Endothelial cell of umbilical vein (primary cell): Measurements from ENCODE around the gene SLC39A11. TPM values are rescaled to one million over a fixed set of nuclear protein-coding genes. Genes with fewer than 3 reads are reported as not detected.

Source experiments
- BruUV-seq: library from RNA; stranded (reverse); fragments of 400-500 nt; replicated peaks from 2 replicates; lab custom pipeline; 2021; lab: Mats Ljungman, UMichigan
- CTCF ChIA-PET: fragments of 300-600, 350-600 bp; sonication (Branson Sonifier 250); formaldehyde crosslinking; loops from one replicate; lab custom pipeline; 2021; ENCODE audit warnings: antibody characterized with exemption, inconsistent platforms; lab: Charles Lee
- POLR2A ChIA-PET: fragments of 300-600, 350-600 bp; sonication (Branson Sonifier 250); formaldehyde crosslinking; loops from one replicate; lab custom pipeline; 2021; ENCODE audit warnings: antibody characterized with exemption, inconsistent platforms; lab: Charles Lee
- DNase-seq: peaks from one replicate; pipeline ENCODE4 v3.0.0-alpha.2; 2011; ENCODE audit warnings: low read depth, low spot score
- FAIRE-seq: peaks from 2 replicates; lab custom pipeline; 2011; peaks lifted over from hg19 to GRCh38; lab: Jason Lieb, UNC
- H2AFZ ChIP-seq: 2 replicates; pipeline ENCODE4 v1.6.0; 2012; ENCODE audit warnings: low read depth, low read length, control low read depth, inconsistent platforms
- H3K27ac ChIP-seq: 2 replicates; pipeline ENCODE4 v1.5.1; 2011; ENCODE audit warnings: low read depth, mild to moderate bottlenecking, control low read depth, low read length, moderate library complexity; ENCODE audit not compliant: insufficient read depth
- H3K27me3 ChIP-seq, 2 experiments: 2 replicates each; pipeline versions ENCODE4 v1.6.0 to v1.6.1; 2011; ENCODE audit warnings: low read length in 2 of 2, mixed read lengths in 1 of 2; ENCODE audit not compliant: control insufficient read depth in 2 of 2, insufficient read depth in 2 of 2
- H3K36me3 ChIP-seq, 2 experiments: 2 replicates in 1 of 2; 3 replicates in 1 of 2; pipeline ENCODE4 v1.5.1; 2011; ENCODE audit warnings: low read length in 2 of 2, mild to moderate bottlenecking in 1 of 2, moderate library complexity in 1 of 2; ENCODE audit not compliant: control insufficient read depth in 2 of 2, insufficient read depth in 2 of 2; ENCODE audit errors: extremely low read depth in 1 of 2
- H3K4me1 ChIP-seq: 3 replicates; pipeline ENCODE4 v1.5.1; 2011; ENCODE audit warnings: mild to moderate bottlenecking, low read length; ENCODE audit not compliant: control insufficient read depth, insufficient read depth; ENCODE audit errors: extremely low read depth
- H3K4me2 ChIP-seq: 2 replicates; pipeline ENCODE4 v1.6.1; 2011; ENCODE audit warnings: low read length, control low read depth, mixed read lengths; ENCODE audit not compliant: insufficient read depth
- H3K4me3 ChIP-seq, 3 experiments: fragments of 200-600 bp in 1 of 3; sonication (generic), shearing (Covaris generic) in 1 of 3; replicated peaks in 1 of 3; 2 replicates each; pipeline ENCODE4 v1.5.1; 2011 to 2016; ENCODE audit warnings: control low read depth in 3 of 3, low read length in 3 of 3, mild to moderate bottlenecking in 2 of 3, inconsistent platforms in 1 of 3, low read depth in 1 of 3, moderate library complexity in 1 of 3; ENCODE audit not compliant: insufficient read depth in 1 of 3
- H3K79me2 ChIP-seq: 2 replicates; pipeline ENCODE4 v1.6.0; 2012; ENCODE audit warnings: low read length, inconsistent platforms; ENCODE audit not compliant: control insufficient read depth, insufficient read depth
- H3K9ac ChIP-seq: replicated peaks from 2 replicates; pipeline ENCODE3; 2011; ENCODE audit warnings: low read length, control low read depth; ENCODE audit not compliant: insufficient read depth; ENCODE audit errors: extremely low read depth
- H3K9me1 ChIP-seq: replicated peaks from 3 replicates; pipeline ENCODE4 v1.6.0; 2011; ENCODE audit warnings: mild to moderate bottlenecking, low read length; ENCODE audit not compliant: control insufficient read depth, insufficient read depth; ENCODE audit errors: extremely low read depth
- H3K9me3 ChIP-seq: replicated peaks from 2 replicates; pipeline ENCODE4 v1.5.1; 2012; ENCODE audit warnings: low read length, inconsistent platforms; ENCODE audit not compliant: control insufficient read depth, insufficient read depth
- H4K20me1 ChIP-seq: replicated peaks from 2 replicates; pipeline ENCODE3; 2011; ENCODE audit warnings: mild to moderate bottlenecking, low read length; ENCODE audit not compliant: control insufficient read depth, insufficient read depth; ENCODE audit errors: extremely low read depth
- CTCF ChIP-seq, 2 donors: IDR thresholded peaks; 1 replicate in 1 of 2; 2 replicates in 1 of 2; pipeline ENCODE4 v1.5.1; 2011; ENCODE audit warnings: low read length in 2 of 2, mild to moderate bottlenecking in 2 of 2, moderate library complexity in 2 of 2, control low read depth in 1 of 2, inconsistent platforms in 1 of 2, low read depth in 1 of 2; ENCODE audit not compliant: insufficient read depth in 1 of 2; ENCODE audit errors: extremely low read depth in 1 of 2
- FOS ChIP-seq: IDR thresholded peaks from 2 replicates; pipeline ENCODE4 v1.6.1; 2011; ENCODE audit warnings: mild to moderate bottlenecking, low read length, moderate library complexity, borderline replicate concordance; ENCODE audit not compliant: insufficient read depth
- GATA2 ChIP-seq: IDR thresholded peaks from 2 replicates; pipeline ENCODE4 v1.7.0; 2011; ENCODE audit warnings: low read depth, mild to moderate bottlenecking, moderate library complexity, mixed read lengths, low read length; ENCODE audit not compliant: insufficient read length, insufficient read depth
- JUN ChIP-seq: IDR thresholded peaks from 2 replicates; pipeline ENCODE4 v1.6.1; 2011; ENCODE audit warnings: borderline replicate concordance, low read depth; ENCODE audit not compliant: insufficient read length, insufficient read depth
- MYC ChIP-seq: IDR thresholded peaks from one replicate; pipeline ENCODE4 v1.6.1; 2011; ENCODE audit warnings: mild to moderate bottlenecking, low read depth, low read length
- POLR2A ChIP-seq: IDR thresholded peaks from 2 replicates; pipeline ENCODE4 v1.6.1; 2012; ENCODE audit warnings: low read depth, mild to moderate bottlenecking, control low read depth, low read length
- POLR2AphosphoS5 ChIP-seq: IDR thresholded peaks from 2 replicates; pipeline ENCODE4 v1.6.1; 2012; ENCODE audit warnings: low read depth, mild to moderate bottlenecking, control low read depth, low read length, moderate library complexity; ENCODE audit not compliant: insufficient read depth
- dilution Hi-C: fragments of 300-500 bp; cut with MboI; formaldehyde crosslinking; loops from one replicate; pipeline ENCODE4 v1.15.0; 2019; ENCODE audit warnings: low sequenced_read_pairs; ENCODE audit not compliant: extremely low pct_ligation_motif_present
- intact Hi-C: fragments of 100-400 bp; cut with micrococcal nuclease; formaldehyde crosslinking; loops from one replicate; pipeline ENCODE4 v1.10.0; 2022
- polyA plus RNA-seq, 4 experiments: library from polyadenylated mRNA; depleted of rRNA in 3 of 4; stranded (reverse) in 3 of 4; unstranded in 1 of 4; fragments of >200 nt; gene quantifications; 2 replicates each; pipeline versions ENCODE4 v1.2.1 to v1.2.3, GENCODE V29; 2011 to 2012; ENCODE audit warnings: missing spikeins in 1 of 4
- total RNA-seq: library from RNA; stranded (reverse); gene quantifications from 2 replicates; pipeline ENCODE4 v1.2.3, GENCODE V29; 2021

The SLC39A11 gene
- total and polyA plus RNA-seq, 2 donors (not counting 3 experiments of a cell fraction or from before 2014, with no cell fraction given) = 8.1 to 11.9 TPM

- Histone ChIP-seq H3K27ac (no peak overlapping the region), H3K9me3 (no peaks in the 10 kb centered on the region), H3K9ac (no peak overlapping the region), H3K27me3 (no peaks in the 10 kb centered on the region), H3K9me1 (no peaks in the 10 kb centered on the region), H3K36me3 (no peaks in the 10 kb centered on the region), H3K4me2 (no peak overlapping the region), H3K4me1 (no peaks in the 10 kb centered on the region), H2AFZ (no peak overlapping the region), H3K79me2 (no peaks in the 10 kb centered on the region), H4K20me1 (no peaks in the 10 kb centered on the region), H3K4me3 (no peak overlapping the region)
- no TSS peak for BruUV-seq
- DNase-seq = no peak
- POLR2A ChIA-PET = no interaction called here
- dilution Hi-C loops (no loop called here), intact Hi-C loops (no loop called here)
- no peak for TF ChIP-seq CTCF (IDR thresholded peaks at IDR 0.05; ENCODE audit: extremely low read depth in 1 of 2, insufficient read depth in 1 of 2, low read depth in 1 of 2, low read length in 2 of 2)
- no peak for TF ChIP-seq POLR2A
- no peak for TF ChIP-seq POLR2AphosphoS5
- no peak for TF ChIP-seq GATA2
- TF ChIP-seq MYC = no peak
- no peak for TF ChIP-seq FOS
- no peak for TF ChIP-seq JUN
- FAIRE-seq = no peak
- CTCF ChIA-PET = no interaction called here
Observed at GRCh38 chr17:72790190-72790589, 302.3 kb downstream of the SLC39A11 start.
